HTERT RPE-1 (cell line): ENCODE results near the gene GRM8.
"Not testable (repeated sequence)": the region's sequence is repeated elsewhere in the genome, so short reads cannot be mapped to it uniquely, and the experiment has no call there.

Experiments
- in situ Hi-C: fragments of 300-500 bp; cut with MboI; formaldehyde crosslinking; loops from 4 replicates; pipeline ENCODE4 v1.14.3; 2020; ENCODE audit warnings: low sequenced_read_pairs

Gene GRM8

GRCh38 chr7:126685018-126685573 is 567.6 kb downstream of the GRM8 start:
- in situ Hi-C loops = no loop called here

GRCh38 chr7:126682176-126682575 is 570.6 kb downstream of the GRM8 start:
- in situ Hi-C loops = no loop called here

DNA sequence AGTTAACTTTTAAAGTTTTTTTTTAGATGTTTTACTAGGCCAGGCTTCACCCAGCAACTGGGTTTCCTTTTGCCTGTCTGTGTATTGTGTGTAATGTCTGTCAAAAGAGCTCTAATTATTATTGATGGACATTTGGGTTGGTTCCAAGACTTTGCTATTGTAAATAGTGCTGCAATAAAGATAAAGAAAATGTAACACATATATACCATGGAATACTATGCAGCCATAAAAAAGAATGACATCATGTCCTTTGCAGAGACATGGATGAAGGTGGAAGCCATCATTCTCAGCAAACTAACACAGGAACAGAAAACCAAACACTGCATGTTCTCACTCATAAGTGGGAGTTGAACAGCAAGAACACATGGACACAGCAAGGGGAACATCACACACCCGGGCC is 584.0 kb downstream of the GRM8 start:
- in situ Hi-C loops = not testable (repeated sequence)

GRCh38 chr7:126668367-126668752 is 584.4 kb downstream of the GRM8 start:
- in situ Hi-C loops = no loop called here

GRCh38 chr7:126667742-126668366 is 584.9 kb downstream of the GRM8 start:
- in situ Hi-C loops = no loop called here

DNA sequence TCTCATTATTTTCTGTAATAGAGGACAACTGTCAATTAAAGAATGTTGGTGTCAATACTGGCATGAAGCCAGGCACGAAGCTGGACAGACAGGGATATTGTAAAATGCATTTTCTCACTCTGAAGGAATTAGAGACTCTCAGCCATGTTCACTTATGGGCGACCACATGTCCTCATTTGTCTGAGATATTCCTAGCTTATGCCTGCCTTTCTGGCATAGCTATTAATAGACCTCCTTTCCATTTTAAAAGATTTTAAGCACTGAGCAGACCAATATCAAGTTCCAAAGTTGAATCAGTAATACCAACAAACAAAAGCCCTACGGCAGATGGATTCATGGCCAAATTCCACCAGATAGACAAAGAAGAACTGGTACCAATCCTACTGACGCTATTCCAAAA is 589.9 kb downstream of the GRM8 start:
- in situ Hi-C loops = no loop called here

DNA sequence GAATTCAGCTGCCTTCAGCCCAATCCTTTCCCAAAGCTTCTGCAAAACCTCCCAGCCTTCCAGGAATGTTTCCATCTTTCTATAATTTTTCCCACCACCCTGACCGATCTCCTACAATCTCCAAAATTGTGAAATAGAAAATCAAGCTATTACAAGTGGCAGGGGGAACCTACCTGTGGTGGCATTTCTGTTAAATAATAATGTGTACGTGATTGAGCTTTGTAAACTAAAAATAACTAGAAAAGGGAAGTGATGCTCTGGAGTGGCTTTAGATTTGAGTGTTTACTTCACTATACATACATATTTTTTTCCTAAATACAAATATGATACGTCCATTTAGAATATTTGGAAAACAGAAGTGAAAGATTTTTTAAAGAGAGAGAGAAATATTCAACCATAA is 593.6 kb downstream of the GRM8 start:
- in situ Hi-C loops = no loop called here

DNA sequence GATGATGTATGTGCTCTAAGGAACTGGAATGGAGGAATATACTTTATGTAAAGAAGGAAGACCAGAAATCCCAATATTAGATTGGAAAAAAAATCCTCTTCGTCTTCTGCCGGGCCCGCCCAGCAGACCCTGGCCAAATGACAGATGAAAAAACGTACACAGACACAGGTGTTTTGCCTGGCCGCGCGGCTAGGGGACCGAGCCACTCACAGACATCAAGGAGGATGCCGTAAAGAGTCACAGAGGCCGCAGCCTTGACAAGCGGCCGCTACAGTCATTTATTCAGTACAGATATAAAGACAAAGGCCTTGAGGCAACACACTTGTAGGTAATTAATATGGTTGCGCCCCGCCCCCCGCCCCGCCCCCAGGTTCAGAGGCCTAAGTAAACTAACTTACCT is 594.1 kb downstream of the GRM8 start:
- in situ Hi-C loops = no loop called here

DNA sequence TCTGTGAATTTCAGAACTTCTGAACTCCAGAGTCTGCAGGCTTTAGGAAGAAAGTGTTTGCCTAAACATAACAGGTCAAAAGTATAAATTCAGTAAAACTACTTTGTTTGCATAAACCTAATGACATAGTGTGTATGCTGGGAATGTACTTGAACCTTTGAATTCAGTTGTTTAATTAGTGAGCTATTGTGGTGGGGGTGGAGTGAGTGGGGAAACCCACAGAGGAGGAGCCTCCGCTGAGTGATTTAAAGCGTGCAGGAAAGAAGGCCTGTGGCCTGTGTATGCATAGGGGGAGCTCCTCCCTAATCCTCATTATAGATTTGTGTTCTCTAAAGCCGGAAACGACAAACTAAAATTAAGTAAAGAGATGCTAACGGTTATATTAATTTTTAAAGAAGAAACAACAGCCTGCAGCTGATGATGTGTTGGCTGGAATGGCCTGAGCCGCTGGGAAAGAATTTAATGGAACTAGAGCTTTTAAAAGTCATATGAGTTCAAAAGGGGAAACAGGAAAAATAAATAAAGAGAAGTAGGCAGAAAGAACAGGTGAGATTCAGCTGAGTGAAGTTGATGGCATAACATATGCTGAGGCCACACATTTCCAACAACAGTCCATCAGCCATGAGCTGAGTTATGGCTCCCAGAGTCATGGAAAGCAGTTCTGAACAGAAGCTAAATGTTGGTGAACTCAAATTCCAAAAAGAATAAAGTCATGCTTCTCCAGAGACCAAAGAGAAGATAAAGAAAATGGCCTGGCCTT is 595.0 kb downstream of the GRM8 start:
- in situ Hi-C loops = no loop called here

- in situ Hi-C loops = no loop called here
Measured at GRCh38 chr7:126657137-126657536, 595.6 kb downstream of the GRM8 start.

DNA sequence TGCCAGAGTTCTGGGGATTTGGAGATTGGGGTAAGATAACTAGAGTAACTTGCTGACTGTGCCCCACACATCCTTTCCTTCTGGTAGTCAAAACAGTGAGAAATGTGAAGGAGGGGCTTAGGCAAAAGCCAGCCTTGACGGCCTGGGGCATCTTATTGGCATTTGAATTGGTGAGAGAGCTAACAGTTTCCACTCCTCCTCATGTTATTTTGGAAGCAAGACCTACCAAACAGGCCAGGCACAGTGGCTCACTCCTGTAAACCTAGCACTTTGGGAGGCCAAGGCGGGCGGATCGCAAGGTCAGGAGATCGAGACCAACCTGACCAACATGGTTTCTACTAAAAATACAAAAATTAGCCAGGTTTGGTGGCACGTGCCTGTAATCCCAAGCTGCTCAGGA is 596.6 kb downstream of the GRM8 start:
- in situ Hi-C loops = no loop called here

DNA sequence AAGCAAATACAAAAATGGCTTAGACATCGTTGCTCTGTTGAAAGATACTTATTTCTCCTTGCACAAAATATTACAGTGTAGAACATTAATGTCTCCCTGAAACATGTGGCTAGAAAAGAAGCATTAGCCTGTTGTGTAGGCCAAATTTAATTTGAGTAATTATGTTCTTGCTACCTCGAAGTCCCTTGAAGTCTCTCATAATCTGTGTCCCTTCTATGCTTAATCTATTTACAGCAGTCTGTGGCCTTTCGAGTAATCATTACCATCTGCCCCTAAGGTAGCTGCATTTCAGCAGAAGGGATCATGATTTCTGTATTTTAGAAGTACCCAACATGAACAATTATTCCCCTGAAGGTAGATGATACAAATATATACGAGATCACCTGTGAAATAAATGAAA is 615.2 kb downstream of the GRM8 start:
- in situ Hi-C loops = no loop called here

GRCh38 chr7:126635545-126635944 is 617.2 kb downstream of the GRM8 start:
- in situ Hi-C loops = no loop called here

GRCh38 chr7:126608339-126608776 is 644.4 kb downstream of the GRM8 start:
- in situ Hi-C loops = no loop called here

GRCh38 chr7:126606331-126606730 is 646.4 kb downstream of the GRM8 start:
- in situ Hi-C loops = no loop called here

DNA sequence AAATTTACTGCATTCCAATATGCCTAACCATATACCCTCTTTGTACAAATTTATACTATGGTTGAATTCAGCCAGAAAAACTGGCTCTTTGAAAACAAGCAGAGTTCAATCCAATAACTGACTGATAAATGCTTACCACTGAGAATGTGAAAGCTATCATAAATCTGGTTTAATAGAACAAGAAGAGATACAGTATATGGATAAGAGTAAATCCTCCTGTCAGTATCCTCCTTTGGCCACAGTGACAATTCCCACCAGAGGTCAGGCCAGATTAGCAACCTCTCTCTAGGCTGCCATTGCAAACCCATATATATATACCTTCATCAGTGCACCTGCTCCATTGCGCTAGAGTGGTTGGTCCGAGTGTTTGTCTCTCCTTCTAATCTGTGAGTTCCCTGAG is 647.2 kb downstream of the GRM8 start:
- in situ Hi-C loops = no loop called here

GRCh38 chr7:126605056-126605455 is 647.7 kb downstream of the GRM8 start:
- in situ Hi-C loops = no loop called here

DNA sequence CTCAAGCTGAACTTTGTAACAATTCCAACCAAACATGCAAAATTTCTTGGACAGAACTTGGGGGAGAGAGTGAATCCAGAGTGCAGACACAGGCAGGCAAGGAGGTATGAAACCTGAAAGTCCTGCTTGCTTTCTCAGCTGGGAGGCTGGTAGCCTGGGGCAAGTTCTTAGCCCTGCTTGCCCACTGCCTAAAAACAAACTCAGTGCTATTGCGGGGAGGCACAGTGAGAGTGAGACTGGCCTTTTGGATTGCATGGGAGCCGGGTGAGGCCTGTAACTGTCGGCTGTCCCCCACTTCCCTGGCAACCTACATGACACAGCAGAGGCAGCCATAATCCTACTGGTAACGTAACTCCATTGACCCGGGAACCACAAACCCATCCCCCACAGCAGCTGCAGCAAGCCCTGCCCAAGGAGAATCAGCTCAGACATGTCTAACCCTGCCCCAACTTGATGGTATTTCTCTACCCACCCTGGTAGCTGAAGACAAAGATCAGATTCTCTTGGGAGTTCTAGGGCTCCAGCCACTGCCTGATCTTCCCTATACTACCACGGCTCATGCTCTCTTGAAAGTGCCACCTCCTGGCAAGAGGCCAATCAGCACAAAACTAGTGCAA is 663.6 kb downstream of the GRM8 start:
- in situ Hi-C loops = no loop called here

- in situ Hi-C loops = no loop called here
Measured at GRCh38 chr7:126578338-126578737, 674.4 kb downstream of the GRM8 start.

DNA sequence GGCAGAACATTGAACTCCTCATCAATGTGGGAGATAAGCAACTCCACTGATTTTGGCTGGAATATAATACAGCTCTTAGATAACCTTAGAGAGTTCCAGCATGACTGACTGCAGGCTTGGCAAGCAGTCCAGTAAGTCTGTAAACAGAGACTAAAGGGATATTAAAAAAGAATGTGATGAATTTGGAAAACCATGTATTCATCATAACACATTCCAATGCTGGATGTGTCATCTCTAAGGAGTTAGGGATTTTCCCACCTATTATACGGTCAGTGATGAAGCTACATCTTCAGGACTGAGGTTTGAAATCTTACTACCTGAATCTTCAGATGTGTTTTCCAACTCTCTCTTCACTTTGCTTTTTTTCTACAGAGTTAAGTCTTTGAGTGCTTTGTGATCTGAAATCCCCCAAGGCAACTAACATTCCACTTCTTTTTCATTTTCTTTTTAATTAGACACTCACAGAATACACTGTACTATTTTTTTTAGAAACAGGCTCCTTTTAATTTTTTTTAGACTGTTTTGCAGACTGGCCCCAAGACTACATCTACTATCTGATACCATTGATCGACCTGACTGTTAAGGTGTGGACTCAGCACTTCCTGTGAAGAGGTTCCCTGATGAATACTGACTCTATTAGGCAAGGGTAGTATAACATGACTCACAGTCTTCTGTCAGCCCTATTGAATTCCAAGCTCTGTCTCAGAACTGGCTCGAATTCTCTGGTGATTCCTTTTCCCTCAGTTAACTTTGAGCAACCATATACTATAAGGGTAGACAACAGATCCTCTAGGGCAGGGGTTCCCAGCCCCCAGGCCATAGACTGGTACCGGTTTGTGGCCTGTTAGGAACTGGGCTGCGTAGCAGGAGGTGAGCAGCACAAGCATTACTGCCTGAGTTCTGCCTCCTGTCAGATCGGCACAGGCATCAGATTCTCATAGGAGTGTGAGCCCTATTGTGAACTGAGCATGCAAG is 678.2 kb downstream of the GRM8 start:
- in situ Hi-C loops = no loop called here

- in situ Hi-C loops = no loop called here
Measured at GRCh38 chr7:126570845-126571244, 681.9 kb downstream of the GRM8 start.
